ENCODE measurements around the gene MRPL54. TPM values are rescaled to one million over a fixed set of nuclear protein-coding genes. Genes with fewer than 3 reads are reported as not detected.

Gene MRPL54
- total and polyA plus RNA-seq, 2 experiments from 2014 or later = 29.7 to 89.9 TPM

- ATAC-seq = no peak
- TF ChIP-seq JUNB (IDR thresholded peaks at IDR 0.05; ENCODE audit: unreplicated experiment) = no peak
- TF ChIP-seq REST (IDR thresholded peaks at IDR 0.05; ENCODE audit: unreplicated experiment) = no peak
- no peak for TF ChIP-seq ETS1 (IDR thresholded peaks at IDR 0.05)
- TF ChIP-seq POLR2AphosphoS5 (IDR thresholded peaks at IDR 0.05; ENCODE audit: low read depth) = no peak
- no peak for TF ChIP-seq CREB1 (CRISPR knock-in tag; IDR thresholded peaks at IDR 0.05; ENCODE audit: low read depth)
- TF ChIP-seq ZNF331 (CRISPR knock-in tag; IDR thresholded peaks at IDR 0.05; ENCODE audit: low read depth) = no peak
- TF ChIP-seq ZNF462 (CRISPR knock-in tag; IDR thresholded peaks at IDR 0.05) = no peak
- no peak for TF ChIP-seq NANOG (IDR thresholded peaks at IDR 0.05; ENCODE audit: borderline replicate concordance)
- no peak for TF ChIP-seq CTCF (conservative IDR thresholded peaks at IDR 0.05; ENCODE audit: low read depth in 2 of 2)
- no peak for TF ChIP-seq EZH2phosphoT487 (IDR thresholded peaks at IDR 0.05; ENCODE audit: unreplicated experiment)
- TF ChIP-seq ZNF114 (CRISPR knock-in tag; IDR thresholded peaks at IDR 0.05) = no peak
- no peak for TF ChIP-seq STAT1 (IDR thresholded peaks at IDR 0.05; ENCODE audit: unreplicated experiment)
- no peak for TF ChIP-seq EZH2 (IDR thresholded peaks at IDR 0.05; ENCODE audit: low read depth, unreplicated experiment)
Observed at GRCh38 chr19:3767050-3767449, 4.6 kb downstream of the MRPL54 start.

More at GRCh38 chr19:3767050-3767449, 4.6 kb downstream of the MRPL54 start:
- no peak overlapping the region for H2AFZ ChIP-seq
- H3K9me3 Mint-ChIP-seq = no peaks in the 10 kb centered on the region; the same call in 1 of the 3 replicates
- peaks cover 8% of the 10 kb centered on the region for H3K4me1 Mint-ChIP-seq
- no peaks in the 10 kb centered on the region for H3K36me3 ChIP-seq (ENCODE audit: insufficient read depth)
- peaks cover 9% of the 10 kb centered on the region for H3K36me3 Mint-ChIP-seq (ENCODE audit: low read depth)
- H3K9me2 ChIP-seq (ENCODE audit: insufficient read depth) = no peaks in the 10 kb centered on the region; the same call in 1 of the 2 replicates
- H3K79me2 ChIP-seq (replicated peaks; ENCODE audit: insufficient read depth) = peaks cover 7% of the 10 kb centered on the region; the same call in 1 of the 2 replicates
- DNase-seq (ENCODE audit: low spot score) = no peak
- no peak overlapping the region for H3K4me3 Mint-ChIP-seq
- H3K27me3 ChIP-seq (ENCODE audit: insufficient read depth) = no peaks in the 10 kb centered on the region
- H3K27ac Mint-ChIP-seq = no peak overlapping the region
- H3K4me1 ChIP-seq (ENCODE audit: insufficient read depth) = no peaks in the 10 kb centered on the region
- H3K27ac ChIP-seq (ENCODE audit: low read depth) = no peak overlapping the region
- 0 out of 2 replicates have a peak, but pooled peaks cover 4% of the 10 kb centered on the region for H3F3A ChIP-seq (replicated peaks; ENCODE audit: low read depth)
- H4K20me1 ChIP-seq (replicated peaks; ENCODE audit: insufficient read depth) = no peaks in the 10 kb centered on the region; the same call in 1 of the 2 replicates
- no peak overlapping the region for H3K4me2 ChIP-seq
- H3K27me3 Mint-ChIP-seq (ENCODE audit: insufficient read depth, low read depth, poor library complexity) = peaks cover 9% of the 10 kb centered on the region
- H3K4me3 ChIP-seq = no peak overlapping the region
